ENCODE data around the gene ADARB2.

The ADARB2 gene

GRCh38 chr10:1679821-1680650, 57.3 kb downstream of the ADARB2 start:
- DNase-seq = no peak

- DNase-seq = no peak
These were observed 59.2 kb downstream of the ADARB2 start for GRCh38 chr10:1678084-1678483.

- no peak for DNase-seq
These were observed 59.9 kb downstream of the ADARB2 start for GRCh38 chr10:1677307-1677939.

GRCh38 chr10:1674501-1674900, 62.8 kb downstream of the ADARB2 start:
- no peak for DNase-seq

GRCh38 chr10:1673568-1674345, 63.6 kb downstream of the ADARB2 start:
- DNase-seq = no peak

GRCh38 chr10:1672001-1672781, 65.1 kb downstream of the ADARB2 start:
- no peak for DNase-seq

- DNase-seq = no peak
These were observed 65.8 kb downstream of the ADARB2 start for GRCh38 chr10:1671366-1672000.

- no peak for DNase-seq
These were observed 66.6 kb downstream of the ADARB2 start for GRCh38 chr10:1670541-1671365.

GRCh38 chr10:1669433-1669832, 67.9 kb downstream of the ADARB2 start:
- no peak for DNase-seq

- DNase-seq = no peak
These were observed 68.9 kb downstream of the ADARB2 start for GRCh38 chr10:1668399-1668798.

GRCh38 chr10:1667392-1667791, 69.9 kb downstream of the ADARB2 start:
- no peak for DNase-seq

- no peak for DNase-seq
These were observed 71.2 kb downstream of the ADARB2 start for GRCh38 chr10:1666147-1666546.

- no peak for DNase-seq
These were observed 71.6 kb downstream of the ADARB2 start for GRCh38 chr10:1665681-1666080.

- DNase-seq = no peak
These were observed 72.2 kb downstream of the ADARB2 start for GRCh38 chr10:1665021-1665661.

GRCh38 chr10:1664333-1664964, 72.9 kb downstream of the ADARB2 start:
- DNase-seq = no peak

GRCh38 chr10:1663226-1663625, 74.1 kb downstream of the ADARB2 start:
- DNase-seq = no peak

- DNase-seq = no peak
These were observed 74.8 kb downstream of the ADARB2 start for GRCh38 chr10:1662438-1663025.

GRCh38 chr10:1661859-1662437, 75.4 kb downstream of the ADARB2 start:
- no peak for DNase-seq

GRCh38 chr10:1661416-1661815, 75.9 kb downstream of the ADARB2 start:
- no peak for DNase-seq

GRCh38 chr10:1660815-1661214, 76.5 kb downstream of the ADARB2 start:
- DNase-seq = no peak
